Prostate gland (tissue), 2 donors: Measurements from ENCODE around the gene TPPP3. TPM values are rescaled to one million over a fixed set of nuclear protein-coding genes. Genes with fewer than 3 reads are reported as not detected.
"Not testable (repeated sequence)": the region's sequence is repeated elsewhere in the genome, so short reads cannot be mapped to it uniquely, and the experiment has no call there.

Experiments used
- DNase-seq: peaks from one replicate; pipeline ENCODE4 v3.0.0-alpha.2; 2019; ENCODE audit warnings: low spot score
- H3K27ac ChIP-seq, 2 donors: fragments of 200-600 bp; sonication (generic); 2 replicates each; pipeline ENCODE4 v1.5.1; 2017 to 2019
- H3K27me3 ChIP-seq: fragments of 200-600 bp; sonication (generic); replicated peaks from 2 replicates; pipeline ENCODE4 v1.5.1; 2019; ENCODE audit not compliant: insufficient read depth
- H3K36me3 ChIP-seq, 2 donors: fragments of 200-600 bp; sonication (generic); 1 replicate in 1 of 2; 2 replicates in 1 of 2; pipeline versions ENCODE4 v1.5.1 to v1.8.1; 2017 to 2019
- H3K4me1 ChIP-seq: fragments of 200-600 bp; sonication (generic); replicated peaks from 2 replicates; pipeline ENCODE4 v1.5.1; 2019
- H3K4me3 ChIP-seq, 2 donors: fragments of 200-600 bp; sonication (generic); 2 replicates each; pipeline ENCODE4 v1.5.1; 2017 to 2019
- H3K9me3 ChIP-seq: fragments of 200-600 bp; sonication (generic); 2 replicates; pipeline ENCODE4 v1.5.1; 2017
- CTCF ChIP-seq, 4 experiments: fragments of 200-600 bp in 2 of 4; fragments of 450-650 bp in 2 of 4; sonication (generic) in 2 of 4; IDR thresholded peaks; 1 replicate in 3 of 4; 2 replicates in 1 of 4; pipeline ENCODE4 v1.5.1; 2016 to 2019; ENCODE audit warnings: antibody characterized with exemption in 4 of 4, mild to moderate bottlenecking in 2 of 4, moderate library complexity in 2 of 4
- POLR2A ChIP-seq: fragments of 450-650 bp; IDR thresholded peaks from one replicate; pipeline ENCODE4 v1.6.1; 2016; ENCODE audit warnings: antibody characterized with exemption, mild to moderate bottlenecking
- POLR2AphosphoS5 ChIP-seq: sonication (generic); formaldehyde crosslinking; IDR thresholded peaks from one replicate; pipeline ENCODE4 v1.6.1; 2017; ENCODE audit warnings: antibody characterized with exemption
- WGBS: methylation state at CpG from one replicate; pipeline ENCODE4 v1.1.5; 2018; 5-methylcytosine and 5-hydroxymethylcytosine counted together
- intact Hi-C: fragments of 100-400 bp; cut with DNase I; formaldehyde crosslinking; loops from one replicate; pipeline ENCODE4 v1.14.2; 2022
- total RNA-seq, 2 donors: library from RNA; depleted of rRNA; stranded (reverse); fragments of >200 nt; gene quantifications; one replicate each; pipeline ENCODE4 v1.1.0, GENCODE V29; 2016

Gene TPPP3
- total RNA-seq, 2 donors from 2014 or later: 3.4 to 10.0 TPM

DNA sequence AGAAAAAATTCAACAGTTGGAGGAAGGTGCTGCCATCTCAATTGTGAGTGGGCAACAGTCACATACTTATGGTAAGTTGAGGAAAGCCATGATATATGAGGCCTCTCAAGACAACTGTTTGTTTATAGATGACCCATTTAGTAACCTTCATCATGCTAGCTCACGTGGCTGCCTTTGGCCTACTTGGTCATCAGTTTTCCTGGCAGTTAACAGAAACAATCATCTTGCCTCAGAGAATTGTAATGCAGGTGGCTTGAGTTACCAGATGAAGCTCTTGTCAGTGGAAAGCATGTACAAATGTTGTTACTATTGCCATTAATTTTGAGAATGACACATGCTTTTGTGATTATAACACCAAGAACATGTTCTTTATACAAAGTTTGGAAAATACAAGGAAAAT lies 14.7 kb downstream of the TPPP3 start:
- WGBS: 83% methylated on average over 1 of the region's 1 CpG
- intact Hi-C loops: no loop called here
- Histone ChIP-seq H3K27ac (no peak overlapping the region), H3K27me3 (no peaks in the 10 kb centered on the region), H3K36me3 (no peaks in the 10 kb centered on the region), H3K4me3 (no peak overlapping the region), H3K4me1 (no peaks in the 10 kb centered on the region), H3K9me3 (no peaks in the 10 kb centered on the region)
- TF ChIP-seq POLR2A: no peak
- TF ChIP-seq POLR2AphosphoS5: no peak
- no peak for TF ChIP-seq CTCF (IDR thresholded peaks at IDR 0.05)
- no peak for DNase-seq

DNA sequence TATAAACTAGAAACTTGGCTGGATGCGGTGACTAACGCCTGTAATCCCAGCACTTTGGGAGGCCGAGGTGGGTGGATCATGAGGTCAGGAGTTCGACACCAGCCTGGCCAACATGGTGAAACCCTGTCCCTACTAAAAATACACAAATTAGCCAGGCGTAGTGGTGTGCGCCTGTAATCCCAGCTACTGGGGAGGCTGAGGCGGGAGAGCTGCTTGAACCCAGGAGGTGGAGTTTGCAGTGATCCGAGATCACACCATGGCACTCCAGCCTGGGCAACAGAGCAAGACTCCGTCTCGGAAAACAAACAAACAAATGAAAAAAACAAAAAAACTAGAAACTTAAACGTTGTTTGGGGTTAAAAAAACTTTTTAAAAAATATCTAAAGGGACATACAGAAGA lies 17.3 kb downstream of the TPPP3 start:
- DNase-seq, intact Hi-C loops, H3K27ac ChIP-seq, H3K4me1 ChIP-seq, H3K9me3 ChIP-seq, H3K27me3 ChIP-seq, H3K36me3 ChIP-seq, H3K4me3 ChIP-seq: not testable (repeated sequence)
- 91% methylated on average over 11 of the region's 11 CpGs for WGBS

DNA sequence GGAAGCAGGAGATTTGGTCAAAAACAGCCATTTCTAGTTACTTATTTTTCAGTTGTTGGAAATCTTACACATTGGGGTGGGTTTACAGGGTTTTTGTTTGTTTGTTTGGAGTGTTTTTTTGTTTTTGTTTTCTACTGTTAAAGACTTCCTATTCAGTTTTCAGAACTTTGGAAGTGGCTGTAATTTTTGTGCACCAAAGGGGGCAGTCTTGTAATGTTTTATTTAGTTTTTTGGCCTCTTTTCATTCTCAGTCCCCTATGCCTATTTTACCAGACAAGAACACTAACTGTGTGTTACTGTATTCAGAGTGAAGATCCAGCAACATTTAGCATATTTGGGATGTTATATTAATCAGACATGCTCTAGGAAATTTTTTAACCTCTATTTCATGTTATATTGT lies 20.6 kb downstream of the TPPP3 start:
- H3K27ac ChIP-seq: no peak overlapping the region
- no peaks in the 10 kb centered on the region for H3K4me1 ChIP-seq
- no peak for DNase-seq
- H3K9me3 ChIP-seq: no peaks in the 10 kb centered on the region
- intact Hi-C loops: no loop called here
- H3K4me3 ChIP-seq: no peak overlapping the region
- TF ChIP-seq POLR2AphosphoS5: no peak
- TF ChIP-seq CTCF (IDR thresholded peaks at IDR 0.05): peak in 2 of 4 experiments; percentile 36 to 53
- H3K27me3 ChIP-seq: no peaks in the 10 kb centered on the region
- H3K36me3 ChIP-seq: no peaks in the 10 kb centered on the region

DNA sequence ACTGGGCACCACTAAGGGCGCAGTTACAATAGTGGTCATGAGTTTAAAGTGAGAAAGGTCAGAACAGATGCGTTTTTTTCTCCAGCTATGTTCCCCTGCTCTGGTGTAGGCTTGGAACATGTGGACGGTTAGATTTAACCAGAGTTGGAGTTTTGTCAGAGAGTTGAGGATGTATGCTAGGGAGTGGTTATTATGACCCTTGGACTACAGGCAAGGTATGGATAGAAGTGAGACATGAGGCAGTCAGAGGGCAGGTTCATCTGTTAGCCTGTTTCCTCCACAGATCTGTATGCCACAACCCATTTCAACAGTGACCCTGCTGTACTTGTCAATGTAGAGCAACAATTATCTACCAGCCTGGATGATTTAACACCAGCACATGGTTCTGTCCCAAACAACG lies 22.6 kb downstream of the TPPP3 start:
- no peak overlapping the region for H3K4me3 ChIP-seq
- no peaks in the 10 kb centered on the region for H3K9me3 ChIP-seq
- 94% methylated on average over 4 of the region's 4 CpGs for WGBS
- H3K4me1 ChIP-seq: no peaks in the 10 kb centered on the region
- H3K27ac ChIP-seq: no peak overlapping the region
- TF ChIP-seq CTCF (IDR thresholded peaks at IDR 0.05) (no peak), POLR2A (no peak), POLR2AphosphoS5 (no peak)
- no peaks in the 10 kb centered on the region for H3K27me3 ChIP-seq
- DNase-seq: no peak
- intact Hi-C loops: no loop called here
- no peaks in the 10 kb centered on the region for H3K36me3 ChIP-seq

DNA sequence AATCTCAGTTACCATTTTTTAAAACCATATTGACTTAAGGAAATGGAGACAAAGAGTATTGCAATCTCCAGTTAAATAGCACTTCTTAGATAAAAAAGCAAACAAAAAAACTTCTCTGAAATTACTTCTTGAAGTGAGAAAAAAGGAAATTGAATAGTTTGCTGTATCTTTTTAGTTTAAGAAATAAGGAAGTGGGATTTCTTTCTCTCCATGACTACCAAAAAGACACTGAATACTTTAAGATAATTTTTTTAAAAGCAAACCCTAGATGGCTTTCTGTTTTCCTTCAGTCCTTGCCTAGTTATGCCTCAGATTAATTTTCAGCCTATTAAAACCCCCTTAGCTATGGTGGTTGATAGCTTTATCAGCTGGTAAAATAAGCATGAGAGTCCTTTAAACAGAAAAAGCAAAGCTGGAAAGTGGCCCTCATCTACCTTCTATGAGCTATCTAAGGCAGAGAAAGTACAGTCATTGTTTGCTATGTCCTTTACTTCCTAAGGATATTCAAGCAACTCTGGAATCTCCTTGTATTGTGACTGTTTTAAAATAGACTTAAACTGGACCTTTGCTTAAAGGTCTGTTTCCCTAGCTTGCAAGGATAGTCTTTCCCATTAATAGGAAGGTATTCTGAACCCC lies 28.6 kb downstream of the TPPP3 start:
- TF ChIP-seq POLR2A (no peak), POLR2AphosphoS5 (no peak), CTCF (IDR thresholded peaks at IDR 0.05) (no peak)
- H3K4me3 ChIP-seq: no peak overlapping the region
- no peak overlapping the region for H3K27ac ChIP-seq
- no peak for DNase-seq
- H3K9me3 ChIP-seq: no peaks in the 10 kb centered on the region
- intact Hi-C loops: no loop called here
- H3K27me3 ChIP-seq: no peaks in the 10 kb centered on the region
- no peaks in the 10 kb centered on the region for H3K36me3 ChIP-seq
- H3K4me1 ChIP-seq: no peaks in the 10 kb centered on the region
